Kidney (tissue), 14 donors: ENCODE results near the gene CCDC191. TPM values are rescaled to one million over a fixed set of nuclear protein-coding genes. Genes with fewer than 3 reads are reported as not detected.

Source experiments
- DNase-seq, 5 donors: peaks; one replicate each; pipeline ENCODE4 v3.0.0-alpha.2; 2013 to 2020
- FAIRE-seq: peaks from 2 replicates; lab custom pipeline; 2012; peaks lifted over from hg19 to GRCh38; lab: Jason Lieb, UNC
- H3K27ac ChIP-seq, 2 donors: one replicate each; pipeline ENCODE4 v1.7.0; 2013; ENCODE audit warnings: low read depth in 2 of 2, low read length in 2 of 2, inconsistent platforms in 1 of 2
- H3K27me3 ChIP-seq: one replicate; pipeline ENCODE4 v1.7.1; 2013; ENCODE audit warnings: low read length, inconsistent platforms; ENCODE audit not compliant: control insufficient read depth, insufficient read depth
- H3K36me3 ChIP-seq, 3 donors: one replicate each; pipeline versions ENCODE4 v1.7.0 to v1.7.1; 2013; ENCODE audit warnings: low read length in 3 of 3, control low read depth in 1 of 3, inconsistent platforms in 1 of 3; ENCODE audit not compliant: insufficient read depth in 3 of 3, control insufficient read depth in 2 of 3
- H3K4me1 ChIP-seq, 3 donors: one replicate each; pipeline versions ENCODE4 v1.7.0 to v1.7.1; 2013; ENCODE audit warnings: low read length in 3 of 3, inconsistent platforms in 1 of 3, low read depth in 1 of 3; ENCODE audit not compliant: control insufficient read depth in 2 of 3, insufficient read depth in 2 of 3
- H3K4me3 ChIP-seq, 3 donors: one replicate each; pipeline versions ENCODE4 v1.7.0 to v1.8.1; 2013; ENCODE audit warnings: low read length in 3 of 3, control low read depth in 1 of 3, inconsistent platforms in 1 of 3
- H3K9ac ChIP-seq, 3 donors: one replicate each; pipeline versions ENCODE4 v1.7.0 to v1.7.1; 2013; ENCODE audit warnings: low read length in 3 of 3, control low read depth in 1 of 3, inconsistent platforms in 1 of 3
- H3K9me3 ChIP-seq, 3 donors: one replicate each; pipeline versions ENCODE4 v1.7.0 to v1.7.1; 2013; ENCODE audit warnings: low read length in 3 of 3, control low read depth in 1 of 3, inconsistent platforms in 1 of 3; ENCODE audit not compliant: control insufficient read depth in 2 of 3, insufficient read depth in 1 of 3
- CTCF ChIP-seq: IDR thresholded peaks from 3 replicates; pipeline ENCODE4 v1.5.1; 2012; ENCODE audit warnings: mild to moderate bottlenecking, moderate library complexity, borderline replicate concordance; ENCODE audit not compliant: insufficient read depth; ENCODE audit errors: extremely low read depth
- intact Hi-C: fragments of 100-400 bp; cut with DNase I; formaldehyde crosslinking; loops from one replicate; pipeline ENCODE4 v1.11.1; 2022
- polyA plus RNA-seq: library from polyadenylated mRNA; stranded (reverse); fragments of 350-450 nt; fragmentation: Illumina TruSeq; extraction: RNeasy Lipid Tissue Mini Kit (QIAGEN cat#74804); gene quantifications from one replicate; pipeline ENCODE4 v1.2.3, GENCODE V29; 2014; ENCODE audit warnings: low read depth, low replicate concordance; ENCODE audit not compliant: insufficient read depth
- total RNA-seq: library from RNA; stranded (reverse); fragmentation: NEBNext Ultra II Directional; extraction: Animal tissue kit (Norgen Biotek cat#: 25700); gene quantifications from one replicate; pipeline ENCODE4 v1.2.1, GENCODE V29; 2021
- donor health status: control.
- donor health status: control.
- donor health status: control.
- donor health status: control.
- donor health status: control.
- donor health status: DM: yes; HTN: yes; CAD: no.
- donor health status: Normal renal cell carcinoma (clear cell type).

The CCDC191 gene
- total and polyA plus RNA-seq, 2 donors from 2014 or later = 3.7 to 11.7 TPM

- no peaks in the 10 kb centered on the region for H3K9me3 ChIP-seq
- FAIRE-seq (no peak), DNase-seq (no peak)
- H3K27ac ChIP-seq = peak overlapping the region in 1 of 2 donors; percentile 23
- H3K9ac ChIP-seq = peak overlapping the region in 1 of 3 donors; percentile 22
- intact Hi-C loops = no loop called here
- TF ChIP-seq CTCF = no peak
- peaks cover 8 to 34% (median 20%) of the 10 kb centered on the region in 3 donors for H3K36me3 ChIP-seq
- H3K4me1 ChIP-seq = no peaks in the 10 kb centered on the region
- H3K27me3 ChIP-seq = no peaks in the 10 kb centered on the region
- peak overlapping the region in 2 of 3 donors; percentile 2 to 35 for H3K4me3 ChIP-seq
Measured at GRCh38 chr3:114079761-114080160, 23.4 kb upstream of the CCDC191 start.

- no peaks in the 10 kb centered on the region for H3K9me3 ChIP-seq
- H3K4me1 ChIP-seq = no peaks in the 10 kb centered on the region
- no peak for FAIRE-seq
- H3K27me3 ChIP-seq = no peaks in the 10 kb centered on the region
- H3K9ac ChIP-seq = no peak overlapping the region
- no peak for TF ChIP-seq CTCF
- no peak for DNase-seq
- H3K4me3 ChIP-seq = no peak overlapping the region
- peaks cover 12 to 34% (median 29%) of the 10 kb centered on the region in 3 donors for H3K36me3 ChIP-seq
- intact Hi-C loops = no loop called here
- H3K27ac ChIP-seq = no peak overlapping the region
Measured at GRCh38 chr3:114078126-114078525, 21.8 kb upstream of the CCDC191 start.

GRCh38 chr3:114076711-114077110, 20.4 kb upstream of the CCDC191 start:
- no peak overlapping the region for H3K4me3 ChIP-seq
- DNase-seq (no peak), FAIRE-seq (no peak)
- intact Hi-C loops = no loop called here
- TF ChIP-seq CTCF = no peak
- H3K9me3 ChIP-seq = no peaks in the 10 kb centered on the region
- peaks cover 12 to 36% (median 29%) of the 10 kb centered on the region in 3 donors for H3K36me3 ChIP-seq
- no peak overlapping the region for H3K9ac ChIP-seq
- no peaks in the 10 kb centered on the region for H3K4me1 ChIP-seq
- H3K27ac ChIP-seq = no peak overlapping the region
- no peaks in the 10 kb centered on the region for H3K27me3 ChIP-seq

- TF ChIP-seq CTCF = no peak
Measured at GRCh38 chr3:114071786-114072185, 15.5 kb upstream of the CCDC191 start.

More at GRCh38 chr3:114071786-114072185, 15.5 kb upstream of the CCDC191 start:
- no peak for FAIRE-seq
- no peaks in the 10 kb centered on the region for H3K4me1 ChIP-seq
- H3K9me3 ChIP-seq = no peaks in the 10 kb centered on the region
- peaks cover 4 to 28% (median 18%) of the 10 kb centered on the region in 3 donors for H3K36me3 ChIP-seq
- H3K27ac ChIP-seq = no peak overlapping the region
- no peaks in the 10 kb centered on the region for H3K27me3 ChIP-seq
- intact Hi-C loops = no loop called here
- DNase-seq = no peak
- no peak overlapping the region for H3K9ac ChIP-seq
- no peak overlapping the region for H3K4me3 ChIP-seq
